Rectal smooth muscle tissue (tissue), 1 donor: Measurements from ENCODE around the gene CRYBG3.
"Not testable (repeated sequence)": the region's sequence is repeated elsewhere in the genome, so short reads cannot be mapped to it uniquely, and the experiment has no call there.

Experiments used
- H3K27ac ChIP-seq: one replicate; pipeline ENCODE4 v1.7.0; 2013; ENCODE audit warnings: low read depth, low read length, inconsistent platforms
- H3K27me3 ChIP-seq: one replicate; pipeline ENCODE4 v1.7.0; 2013; ENCODE audit warnings: low read length; ENCODE audit not compliant: control insufficient read depth, insufficient read depth
- H3K36me3 ChIP-seq: one replicate; pipeline ENCODE4 v1.7.0; 2013; ENCODE audit warnings: low read length; ENCODE audit not compliant: control insufficient read depth, insufficient read depth
- H3K4me1 ChIP-seq: one replicate; pipeline ENCODE4 v1.7.0; 2013; ENCODE audit warnings: low read length; ENCODE audit not compliant: control insufficient read depth, insufficient read depth
- H3K4me3 ChIP-seq: one replicate; pipeline ENCODE4 v1.7.0; 2013; ENCODE audit warnings: low read length
- H3K9ac ChIP-seq: one replicate; pipeline ENCODE4 v1.7.0; 2013; ENCODE audit warnings: low read length

CRYBG3 gene

GRCh38 chr3:97822359-97822775 is 556 bp downstream of the CRYBG3 start:
- Histone ChIP-seq H3K27me3 (no peaks in the 10 kb centered on the region), H3K4me1 (peaks cover 11% of the 10 kb centered on the region), H3K27ac (peak overlapping the region; percentile 91), H3K36me3 (no peaks in the 10 kb centered on the region), H3K4me3 (peak overlapping the region; percentile 73), H3K9ac (peak overlapping the region; percentile 60)

- Histone ChIP-seq H3K27ac (peak overlapping the region; percentile 91), H3K9ac (no peak overlapping the region), H3K4me1 (peaks cover 16% of the 10 kb centered on the region)
These were observed 1.5 kb downstream of the CRYBG3 start for GRCh38 chr3:97823046-97824004.

DNA sequence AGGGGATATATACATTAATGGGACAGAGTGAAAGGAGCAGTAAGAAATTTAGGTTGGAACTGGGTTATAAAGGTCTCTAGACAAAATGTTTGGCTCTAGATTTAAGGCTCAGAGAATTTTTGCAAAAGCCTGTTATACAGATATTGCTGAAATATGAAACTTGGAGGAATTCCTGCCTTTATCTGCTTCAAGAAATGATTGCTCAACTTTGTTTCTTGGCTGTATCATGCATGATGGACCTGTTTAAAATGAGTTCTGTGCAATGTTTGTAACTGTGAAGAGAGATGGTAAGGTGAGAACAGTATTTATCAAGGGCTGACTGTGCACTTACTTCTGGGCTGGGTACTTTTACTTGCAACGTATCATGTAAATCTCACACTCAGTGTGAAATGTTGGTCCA is 3.3 kb downstream of the CRYBG3 start:
- H3K4me1 ChIP-seq = peaks cover 16% of the 10 kb centered on the region
- no peak overlapping the region for H3K9ac ChIP-seq
- peak overlapping the region; percentile 22 for H3K4me3 ChIP-seq
- no peaks in the 10 kb centered on the region for H3K27me3 ChIP-seq
- H3K27ac ChIP-seq = no peak overlapping the region
- H3K36me3 ChIP-seq = no peaks in the 10 kb centered on the region

More at GRCh38 chr3:97823046-97824004, 1.5 kb downstream of the CRYBG3 start:
- H3K4me3 ChIP-seq = peak overlapping the region; percentile 73
- no peaks in the 10 kb centered on the region for H3K36me3 ChIP-seq
- H3K27me3 ChIP-seq = no peaks in the 10 kb centered on the region

DNA sequence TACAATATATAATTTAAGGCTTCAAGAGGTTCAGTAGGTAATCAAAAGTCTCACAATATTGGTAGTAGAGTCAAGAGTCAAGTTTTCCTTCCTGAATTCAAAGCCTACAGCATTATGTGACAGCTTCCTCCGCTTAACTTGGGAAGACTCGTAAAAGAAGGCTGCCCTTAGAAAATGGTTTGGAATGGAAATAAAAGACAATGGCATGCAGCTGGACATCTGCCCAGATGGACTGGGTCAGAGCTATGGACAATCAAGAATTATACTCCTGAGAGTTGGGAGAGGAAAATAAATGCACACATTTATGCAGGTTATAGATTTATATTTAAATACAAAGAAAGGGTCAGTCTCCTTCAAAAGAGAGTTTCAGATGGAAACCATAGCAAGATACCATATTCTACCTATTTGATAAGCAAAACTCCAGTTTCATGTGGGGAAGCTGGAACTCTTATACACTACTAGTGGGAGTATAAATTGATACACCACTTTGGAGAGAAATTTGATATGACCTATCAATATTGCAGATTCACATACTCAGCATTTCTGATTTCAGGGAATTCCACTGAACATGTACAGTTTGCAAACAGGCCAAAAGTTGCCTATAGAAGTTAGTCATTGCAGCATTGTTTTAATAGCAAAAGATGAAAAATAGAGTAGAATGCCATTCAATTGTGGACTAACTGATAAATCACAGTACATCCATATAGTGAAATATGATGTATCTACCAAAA is 6.1 kb downstream of the CRYBG3 start:
- no peaks in the 10 kb centered on the region for H3K27me3 ChIP-seq
- no peak overlapping the region for H3K27ac ChIP-seq
- H3K9ac ChIP-seq = no peak overlapping the region
- H3K4me3 ChIP-seq = no peak overlapping the region
- H3K36me3 ChIP-seq = no peaks in the 10 kb centered on the region
- H3K4me1 ChIP-seq = peaks cover 19% of the 10 kb centered on the region

- H3K9ac ChIP-seq = no peak overlapping the region
- peaks cover 19% of the 10 kb centered on the region for H3K4me1 ChIP-seq
- no peaks in the 10 kb centered on the region for H3K36me3 ChIP-seq
- H3K27ac ChIP-seq = no peak overlapping the region
- H3K27me3 ChIP-seq = no peaks in the 10 kb centered on the region
- H3K4me3 ChIP-seq = no peak overlapping the region
These were observed 7.4 kb downstream of the CRYBG3 start for GRCh38 chr3:97829198-97829597.

DNA sequence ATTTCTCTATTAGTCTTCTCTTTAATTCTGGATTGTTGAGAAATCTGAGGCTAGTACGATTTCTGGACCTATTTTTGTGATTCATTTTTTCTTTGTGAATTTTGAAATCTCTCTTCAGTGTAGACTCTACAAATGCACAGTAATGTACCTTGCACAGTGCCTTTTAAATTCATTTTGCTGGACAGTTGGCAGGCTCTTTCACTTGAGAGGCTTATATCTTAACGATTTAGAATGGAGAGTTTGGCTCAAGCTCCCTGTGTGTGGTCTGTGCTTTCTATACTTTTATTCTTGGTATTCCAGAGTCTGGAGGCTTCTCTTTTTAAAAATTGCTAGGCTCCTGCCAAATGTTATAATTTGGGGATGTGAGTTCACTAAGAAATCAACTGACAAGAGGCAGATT is 8.8 kb downstream of the CRYBG3 start:
- Histone ChIP-seq H3K27me3 (no peaks in the 10 kb centered on the region), H3K36me3 (no peaks in the 10 kb centered on the region), H3K9ac (no peak overlapping the region), H3K4me3 (no peak overlapping the region), H3K4me1 (peaks cover 18% of the 10 kb centered on the region), H3K27ac (peak overlapping the region; percentile 20)

DNA sequence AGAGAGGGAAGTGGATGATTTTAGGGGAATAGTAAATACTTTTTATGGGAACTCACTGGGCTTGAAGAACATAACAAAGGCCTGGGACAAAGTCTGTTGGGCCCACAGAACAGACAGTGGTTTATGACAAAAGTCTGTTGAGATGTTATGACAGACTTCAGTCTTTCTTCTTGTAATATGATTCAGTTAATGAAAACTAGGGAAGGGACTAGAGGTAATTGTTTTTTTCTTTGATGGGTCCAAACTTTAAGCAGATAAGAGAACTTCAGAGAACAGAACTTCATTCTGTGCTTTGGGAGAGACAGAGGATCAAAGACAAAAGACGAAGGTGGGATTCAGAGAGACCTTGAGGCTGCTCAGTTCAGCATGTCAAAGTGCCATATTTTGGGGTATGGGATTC is 9.3 kb downstream of the CRYBG3 start:
- H3K27ac ChIP-seq = peak overlapping the region; percentile 20
- no peak overlapping the region for H3K4me3 ChIP-seq
- H3K4me1 ChIP-seq = peaks cover 16% of the 10 kb centered on the region
- H3K9ac ChIP-seq = no peak overlapping the region
- no peaks in the 10 kb centered on the region for H3K27me3 ChIP-seq
- H3K36me3 ChIP-seq = no peaks in the 10 kb centered on the region

GRCh38 chr3:97833184-97833583 is 11.4 kb downstream of the CRYBG3 start:
- not testable (repeated sequence) for H3K4me1 ChIP-seq, H3K27ac ChIP-seq

DNA sequence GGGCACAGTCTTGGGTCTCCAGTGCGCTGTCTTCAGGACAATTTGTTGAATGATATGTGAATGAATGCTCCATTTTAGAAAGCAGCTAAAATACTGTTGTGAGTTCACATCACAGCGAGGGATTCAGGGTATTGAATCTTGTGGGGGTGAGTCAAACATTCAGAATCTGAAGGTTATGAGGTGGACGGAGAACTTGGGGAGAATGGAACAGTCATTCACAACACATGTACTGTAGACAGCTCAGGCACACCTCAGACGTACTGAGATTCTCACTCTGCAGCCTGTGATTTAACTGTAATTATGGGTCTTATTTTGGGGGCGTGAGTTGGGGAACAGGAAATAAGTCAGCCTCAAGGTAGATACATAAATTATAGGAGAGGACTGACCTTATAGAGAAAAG is 13.9 kb downstream of the CRYBG3 start:
- peaks cover 13% of the 10 kb centered on the region for H3K4me1 ChIP-seq
- no peaks in the 10 kb centered on the region for H3K36me3 ChIP-seq
- H3K27ac ChIP-seq = peak overlapping the region; percentile 12
- no peak overlapping the region for H3K9ac ChIP-seq
- no peak overlapping the region for H3K4me3 ChIP-seq
- H3K27me3 ChIP-seq = no peaks in the 10 kb centered on the region

More at GRCh38 chr3:97833184-97833583, 11.4 kb downstream of the CRYBG3 start:
- H3K9ac ChIP-seq, H3K4me3 ChIP-seq, H3K36me3 ChIP-seq, H3K27me3 ChIP-seq: not testable (repeated sequence)

DNA sequence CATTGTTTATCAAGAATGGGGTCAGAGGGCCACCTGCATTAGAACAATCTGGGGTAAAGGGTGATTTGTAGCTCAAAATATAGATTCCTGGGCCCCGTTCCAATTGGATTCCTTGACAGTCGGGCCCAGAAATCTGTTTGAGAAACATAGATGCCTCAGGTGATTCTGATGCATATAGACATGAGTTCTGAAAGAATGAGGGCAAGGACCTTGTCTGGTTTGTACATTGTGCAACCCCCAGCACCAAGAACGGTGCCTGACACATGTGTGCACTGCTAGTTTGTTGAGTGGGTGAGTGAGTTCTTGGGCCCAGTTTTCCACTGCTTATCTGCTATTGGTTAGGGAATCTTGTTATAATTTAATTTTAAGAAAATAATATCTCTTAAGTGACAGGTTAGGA is 16.6 kb downstream of the CRYBG3 start:
- Histone ChIP-seq H3K9ac (no peak overlapping the region), H3K36me3 (no peaks in the 10 kb centered on the region), H3K4me3 (no peak overlapping the region), H3K4me1 (peaks cover 20% of the 10 kb centered on the region), H3K27ac (peak overlapping the region; percentile 11), H3K27me3 (no peaks in the 10 kb centered on the region)

- H3K9ac ChIP-seq = no peak overlapping the region
- no peak overlapping the region for H3K4me3 ChIP-seq
- H3K27me3 ChIP-seq = no peaks in the 10 kb centered on the region
- peaks cover 20% of the 10 kb centered on the region for H3K4me1 ChIP-seq
- H3K36me3 ChIP-seq = no peaks in the 10 kb centered on the region
- peak overlapping the region; percentile 47 for H3K27ac ChIP-seq
These were observed 18.1 kb downstream of the CRYBG3 start for GRCh38 chr3:97839944-97840343.

DNA sequence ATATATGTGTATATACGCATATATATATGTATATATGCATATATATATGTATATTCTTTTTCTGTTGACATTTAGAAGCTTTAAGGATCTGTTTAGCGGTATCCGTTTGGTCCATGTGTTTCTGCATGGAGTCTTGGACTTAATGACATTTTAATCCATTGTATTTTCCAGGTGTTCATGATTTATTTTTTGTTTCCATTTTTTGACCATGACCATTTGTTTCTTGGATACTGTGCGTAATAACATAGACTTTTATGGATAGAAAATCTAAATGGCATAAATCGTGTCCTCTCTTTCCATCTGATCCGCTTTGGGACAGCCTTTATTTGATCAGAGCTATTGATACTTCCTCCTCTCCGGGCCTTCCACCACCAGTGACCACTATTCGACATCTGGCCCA is 19.5 kb downstream of the CRYBG3 start:
- Histone ChIP-seq H3K4me3 (no peak overlapping the region), H3K9ac (no peak overlapping the region), H3K27me3 (no peaks in the 10 kb centered on the region), H3K4me1 (peaks cover 15% of the 10 kb centered on the region), H3K36me3 (peaks cover 3% of the 10 kb centered on the region), H3K27ac (peak overlapping the region; percentile 90)
